Left renal cortex interstitium (tissue), 4 donors: Measurements from ENCODE around the gene BOD1L2. TPM values are rescaled to one million over a fixed set of nuclear protein-coding genes. Genes with fewer than 3 reads are reported as not detected.

ENCODE experiments used
- DNase-seq, 4 donors: peaks; one replicate each; pipeline ENCODE4 v3.0.0-alpha.2; 2013; ENCODE audit warnings: low read depth in 4 of 4, low spot score in 2 of 4, missing footprints in 1 of 4
- polyA plus RNA-seq, 4 donors: library from polyadenylated mRNA; unstranded; fragments of 120-200 nt; gene quantifications; one replicate each; pipeline ENCODE4 v1.2.1, GENCODE V29; 2013; ENCODE audit not compliant: insufficient read length in 4 of 4

BOD1L2 gene
- not detected for polyA plus RNA-seq

- DNase-seq: no peak
These were observed at the start of gene BOD1L2 for GRCh38 chr18:57146956-57147636. TSS of gene BOD1L2 (plus strand) at chr18:57147087. CDS start at chr18:57147313, 226 bp downstream.

DNA sequence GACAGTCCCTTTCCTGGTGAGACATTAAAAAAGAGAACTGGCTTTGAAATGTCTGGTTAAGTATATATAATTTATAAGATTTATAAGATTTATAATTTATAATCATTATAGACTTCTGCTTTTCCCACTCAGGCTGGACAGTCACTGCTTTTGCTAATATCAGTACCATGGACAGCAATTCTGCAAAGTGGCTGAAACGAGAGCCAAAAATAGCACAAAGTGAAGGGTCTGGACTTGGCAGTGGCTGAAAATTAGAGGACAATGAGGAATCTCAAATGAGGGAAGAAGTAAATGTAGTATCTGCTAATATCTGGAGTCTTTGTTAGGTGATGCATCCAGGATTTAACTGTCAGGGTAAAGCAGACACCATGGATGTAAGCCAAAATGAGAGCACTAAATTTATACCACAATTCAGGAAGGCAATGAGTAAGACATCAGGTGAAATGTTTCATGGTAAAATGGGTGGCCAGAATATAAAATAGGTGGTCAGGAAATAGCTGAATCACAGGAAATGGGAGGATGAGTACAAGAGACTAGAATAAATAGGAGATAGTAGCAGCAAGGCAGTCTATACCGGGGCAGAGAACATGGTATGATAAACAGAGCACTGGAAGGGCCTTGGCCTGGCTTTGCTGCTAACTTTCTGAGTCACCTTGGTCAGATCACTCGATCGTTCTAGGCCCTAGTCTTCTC, 39.6 kb upstream of the BOD1L2 start:
- peak; percentile 21 to 59 (median 36) for DNase-seq

DNA sequence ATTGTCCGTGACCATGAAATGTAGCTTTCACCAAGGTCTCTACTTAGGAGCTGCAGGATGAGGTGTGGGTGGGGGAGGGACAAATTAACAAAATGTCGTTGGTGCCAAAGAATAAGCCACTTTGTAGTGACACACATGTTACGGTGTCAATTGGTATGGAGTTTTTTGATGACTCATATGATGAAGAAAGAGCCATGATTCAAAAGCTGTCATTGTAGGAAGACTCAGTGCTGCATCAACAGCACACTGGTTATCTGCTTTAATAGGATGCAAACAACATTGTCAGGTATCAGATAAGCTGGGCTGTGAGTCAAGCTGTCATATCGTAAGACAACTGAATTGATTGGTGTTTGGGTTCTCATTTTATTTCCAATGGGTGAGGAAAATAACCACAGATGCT, 36.6 kb upstream of the BOD1L2 start:
- DNase-seq: no peak

DNA sequence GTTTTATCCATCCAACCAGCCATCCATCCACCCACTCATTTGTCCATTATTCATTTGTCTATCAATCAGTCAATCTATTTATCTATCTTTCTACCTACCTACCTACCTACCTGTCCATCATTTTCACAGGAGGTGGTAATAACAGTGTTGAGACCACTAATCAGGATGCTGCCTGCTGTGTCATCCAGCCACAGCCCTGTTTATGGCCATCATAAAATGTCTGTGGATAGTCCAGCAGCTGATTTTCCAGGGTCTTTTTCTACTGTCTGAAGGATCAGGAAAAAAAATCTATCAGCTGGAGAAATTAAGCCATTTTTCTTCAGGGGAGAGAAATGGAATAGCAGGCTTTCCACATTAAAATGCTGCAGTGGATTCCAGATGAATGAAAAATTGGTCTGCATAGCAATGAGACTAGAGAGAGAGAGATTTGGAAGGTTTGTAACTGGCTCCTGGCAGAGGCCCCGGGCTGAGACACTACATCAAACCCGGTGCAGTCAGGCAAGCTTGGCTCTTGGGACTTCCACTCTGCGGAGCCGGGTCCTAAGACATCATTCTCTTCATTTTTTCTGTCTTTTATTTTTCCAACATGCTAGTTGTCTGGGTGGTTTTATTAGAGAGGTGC, 33.0 kb upstream of the BOD1L2 start:
- DNase-seq: no peak

DNA sequence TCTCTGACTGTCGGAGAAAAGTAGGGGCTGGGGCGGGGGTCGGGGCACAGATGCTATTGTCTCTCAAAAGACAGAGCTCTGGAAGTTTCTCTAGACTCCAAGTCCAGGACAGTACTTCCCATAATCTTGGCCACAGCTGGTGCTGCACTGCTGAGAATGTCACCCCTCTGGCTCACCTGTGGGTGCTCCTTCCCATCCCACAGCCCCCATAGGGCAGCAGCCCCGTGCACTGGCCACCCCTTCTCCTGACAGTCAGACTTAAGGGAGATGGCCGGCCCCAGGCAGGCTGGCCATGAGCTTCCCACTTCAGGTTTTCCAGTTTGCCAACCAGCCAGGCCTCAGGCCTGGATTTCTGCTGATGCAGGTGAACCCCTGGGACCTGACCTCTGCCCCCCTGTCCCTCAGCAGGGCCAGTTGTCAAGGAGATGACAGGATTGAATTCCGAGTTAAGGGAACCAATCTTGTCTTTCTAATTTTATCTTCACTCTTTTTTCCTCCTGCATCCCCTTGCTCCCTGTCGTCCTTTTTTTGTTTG, 30.2 kb upstream of the BOD1L2 start:
- no peak for DNase-seq

GRCh38 chr18:57121542-57122112, 25.3 kb upstream of the BOD1L2 start:
- DNase-seq: no peak

- DNase-seq: no peak
These were observed 23.9 kb upstream of the BOD1L2 start for GRCh38 chr18:57122936-57123510.

DNA sequence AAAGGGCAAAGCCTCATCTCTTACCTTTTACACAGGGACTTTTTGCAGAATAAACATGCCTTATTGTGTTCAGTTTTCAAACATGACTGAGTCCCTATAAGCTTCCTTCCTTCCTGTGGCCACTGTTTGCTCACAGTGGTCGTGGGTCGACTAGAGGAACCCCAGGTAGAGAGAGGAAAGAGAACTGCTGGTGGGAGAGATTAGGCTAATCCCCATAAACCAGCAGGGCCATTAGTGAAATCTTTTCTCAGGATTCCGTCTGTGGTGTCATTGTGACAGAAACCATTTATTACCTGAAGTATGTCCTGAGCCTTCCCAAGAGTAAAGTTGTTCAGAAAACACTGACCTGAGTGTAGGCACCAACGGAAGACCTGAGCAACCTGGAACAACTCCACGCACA, 21.3 kb upstream of the BOD1L2 start:
- DNase-seq: no peak

DNA sequence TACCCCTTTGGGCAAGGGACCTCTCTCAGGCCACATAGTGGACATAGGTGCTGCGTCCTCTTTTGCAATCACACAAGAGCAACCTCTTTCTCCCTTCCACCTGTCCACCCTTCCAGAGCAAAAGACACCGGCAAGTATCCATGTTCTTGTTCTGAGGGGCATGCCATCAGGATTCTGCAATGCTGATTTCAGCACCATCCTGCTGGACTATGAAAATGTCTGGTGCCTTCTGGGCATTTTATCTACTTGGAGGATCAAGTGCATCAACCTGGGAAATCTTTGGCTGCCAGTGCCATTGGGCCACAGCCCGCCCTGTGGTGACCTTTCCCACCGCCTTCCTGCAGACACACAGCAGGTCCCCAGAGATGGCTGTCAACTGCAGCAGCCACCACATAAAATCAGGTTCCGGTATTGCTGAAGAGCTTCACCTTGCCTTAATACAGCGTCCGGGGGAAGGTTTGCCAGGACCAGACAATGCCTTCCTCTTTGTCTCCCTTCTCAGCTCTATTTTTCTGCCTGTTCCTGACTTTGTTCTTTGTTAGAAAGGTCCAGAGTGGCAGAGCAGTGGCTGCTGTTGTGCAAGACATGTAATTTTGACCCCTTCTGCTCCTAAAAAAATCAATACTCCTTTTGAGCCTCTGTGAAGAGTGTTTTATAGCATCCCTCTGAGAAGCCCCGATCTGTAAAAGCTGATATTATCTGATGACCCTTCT, 18.5 kb upstream of the BOD1L2 start:
- no peak for DNase-seq

DNA sequence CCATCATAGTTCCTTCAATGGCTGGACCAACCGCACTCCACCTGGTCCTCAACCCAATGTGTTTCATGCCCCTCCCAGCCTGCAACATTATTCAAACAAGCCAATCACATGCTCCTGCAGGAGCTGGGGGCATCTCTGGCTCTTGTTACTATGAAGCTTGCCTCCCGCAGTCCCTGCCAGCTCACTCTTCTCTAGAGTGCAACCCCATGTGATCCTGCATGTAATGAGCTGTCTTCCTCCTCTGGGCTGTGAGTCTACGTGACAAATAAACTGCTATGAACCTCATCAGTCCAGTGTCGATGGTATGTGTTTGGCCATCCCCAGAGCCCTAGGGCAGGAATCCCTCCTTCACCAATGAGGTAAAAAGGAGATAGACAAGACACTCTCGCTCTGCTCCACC, 15.8 kb upstream of the BOD1L2 start:
- no peak for DNase-seq

DNA sequence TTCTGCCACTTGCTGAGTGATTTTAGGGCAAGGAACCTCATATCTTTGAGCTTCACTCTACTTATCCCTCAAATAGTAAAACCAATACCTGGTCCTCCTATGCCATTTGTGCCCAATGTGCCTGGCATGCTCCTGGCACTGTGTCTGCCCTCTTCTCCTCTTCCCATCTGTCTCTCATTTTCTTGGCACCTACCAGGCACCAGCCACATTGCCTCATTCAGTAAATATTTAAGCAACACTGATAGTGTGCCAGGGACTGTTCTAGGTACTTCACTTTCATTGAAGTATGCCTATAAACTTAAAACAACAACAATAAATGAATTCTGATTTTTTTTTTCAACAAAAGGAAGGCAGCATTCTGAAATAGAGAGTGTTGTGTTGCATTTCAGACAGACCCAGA, 15.1 kb upstream of the BOD1L2 start:
- DNase-seq: no peak

DNA sequence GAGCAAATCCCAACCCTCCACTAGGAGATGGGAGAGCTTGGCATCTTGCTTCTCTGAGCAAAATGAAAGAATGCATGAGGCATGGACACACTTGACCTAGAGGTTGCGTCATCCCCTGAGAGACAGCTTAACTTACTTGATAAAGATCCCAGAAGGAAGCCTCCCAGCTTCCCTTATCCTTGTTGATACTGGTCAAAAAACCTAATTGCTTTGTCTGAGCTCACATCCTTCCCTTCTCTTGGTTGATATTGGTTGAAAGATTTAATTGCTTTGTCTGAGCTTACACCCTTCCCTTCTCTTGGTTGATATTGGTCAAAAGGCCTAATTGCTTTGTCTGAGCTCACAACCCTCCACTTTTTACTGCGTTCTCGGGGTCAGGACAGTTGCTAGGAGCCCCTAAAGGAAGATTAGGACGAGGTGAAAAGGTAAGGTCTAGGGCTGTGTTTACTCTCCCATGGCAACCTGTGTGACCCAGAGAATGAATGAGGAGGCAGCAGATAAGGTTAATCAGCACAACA, 12.2 kb upstream of the BOD1L2 start:
- DNase-seq: no peak

DNA sequence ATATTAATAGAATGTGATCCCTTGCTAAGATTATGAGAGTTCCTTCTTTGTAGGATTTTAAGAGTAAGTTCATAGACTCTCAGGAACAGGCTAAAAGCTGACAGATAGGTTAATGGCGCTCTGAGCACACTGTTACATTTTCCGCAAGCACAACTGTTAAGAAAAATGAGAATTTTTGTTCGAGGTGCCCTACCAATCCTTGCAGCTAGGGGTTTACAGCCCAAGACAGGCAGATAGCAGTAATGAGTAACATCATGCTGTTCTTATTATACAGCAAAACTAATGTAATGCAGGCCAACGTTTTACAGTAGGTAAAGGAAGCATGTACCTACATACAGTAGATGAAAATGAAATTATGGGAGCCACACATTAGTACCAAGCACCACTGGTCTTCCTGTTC, 11.2 kb upstream of the BOD1L2 start:
- no peak for DNase-seq

DNA sequence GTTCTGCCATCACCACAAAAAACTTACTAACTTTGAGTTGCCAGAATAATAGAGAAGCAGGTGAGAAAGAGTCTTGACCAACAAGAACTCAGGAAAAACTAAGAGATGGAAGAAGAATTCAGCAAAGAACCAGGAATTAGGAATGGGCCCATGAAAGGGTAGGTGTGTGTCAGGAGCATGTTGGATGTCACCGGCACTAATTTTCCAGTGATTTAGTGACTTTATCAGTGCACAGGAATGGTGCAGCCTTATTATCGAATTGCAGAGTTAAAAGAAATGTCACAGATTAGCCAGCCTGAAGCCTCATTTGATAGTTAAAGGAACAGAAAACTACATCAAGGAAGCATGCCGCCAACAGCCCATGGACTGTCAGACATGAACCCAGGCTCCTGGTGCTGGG, 9.0 kb upstream of the BOD1L2 start:
- DNase-seq: no peak

DNA sequence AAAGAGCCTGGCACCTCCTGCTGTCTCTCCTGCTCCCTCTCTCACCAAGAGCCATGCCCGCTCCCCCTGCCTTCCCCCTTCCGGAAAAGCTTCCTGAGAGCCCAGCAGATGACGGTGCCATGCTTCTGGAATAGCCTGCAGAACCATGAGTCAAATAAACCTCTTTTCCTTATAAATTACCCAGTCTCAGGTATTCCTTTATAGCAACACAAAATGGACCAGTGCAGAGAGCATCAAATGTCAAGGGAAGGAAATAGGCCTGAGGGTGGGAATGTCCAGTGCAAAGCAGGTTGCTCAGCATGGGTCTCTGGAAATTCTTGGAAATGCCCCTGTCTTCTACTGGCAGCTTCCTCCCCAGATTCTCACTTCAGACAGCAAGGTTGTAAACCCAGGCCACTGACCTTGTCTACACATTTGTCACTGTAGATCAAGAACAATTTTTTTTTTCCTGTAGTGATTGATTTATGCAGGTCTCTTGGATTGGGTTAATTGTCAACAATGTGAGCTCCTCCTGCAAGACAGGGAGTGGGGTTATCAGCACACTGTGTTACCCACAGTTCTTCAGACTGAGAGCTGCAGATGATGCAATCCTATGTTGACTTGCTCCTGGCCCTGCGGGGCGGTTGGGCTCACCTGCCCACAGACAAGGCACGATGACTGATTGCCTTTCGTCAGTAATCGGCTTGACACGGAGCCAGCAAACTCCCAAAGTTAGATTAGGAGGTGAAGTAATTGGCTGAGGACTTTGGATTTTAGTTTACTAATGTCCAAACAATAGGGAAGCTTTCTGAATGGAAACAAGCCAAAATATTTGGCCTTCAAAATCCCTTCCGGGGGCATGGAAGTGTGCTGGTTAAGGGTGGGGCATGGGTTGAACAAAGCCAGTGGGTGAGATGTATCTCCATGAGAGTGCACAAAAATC, 5.4 kb upstream of the BOD1L2 start:
- DNase-seq: no peak

GRCh38 chr18:57142324-57142723, 4.6 kb upstream of the BOD1L2 start:
- no peak for DNase-seq

DNA sequence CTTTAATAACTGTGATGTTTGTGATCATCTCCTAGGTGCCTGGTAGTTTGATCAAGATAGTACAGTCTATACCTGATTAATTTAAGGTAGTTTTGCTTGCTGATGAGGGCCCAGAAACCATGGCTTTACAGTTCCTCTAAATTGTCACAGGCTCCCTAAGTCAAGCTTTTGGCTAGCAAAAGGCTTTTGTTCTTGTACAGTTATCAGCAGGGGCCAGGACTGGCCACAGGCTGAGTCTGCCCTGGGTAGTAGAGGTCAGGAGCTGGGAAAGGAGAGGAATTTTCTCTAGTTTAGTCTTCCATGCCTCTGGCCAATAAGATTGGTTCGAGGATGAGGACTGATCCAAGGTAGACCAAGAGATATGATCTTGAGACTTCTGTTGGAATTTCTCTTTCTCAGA, 3.6 kb upstream of the BOD1L2 start:
- DNase-seq: no peak

GRCh38 chr18:57148263-57148662, 1.4 kb downstream of the BOD1L2 start:
- no peak for DNase-seq

GRCh38 chr18:57149051-57149450, 2.2 kb downstream of the BOD1L2 start:
- DNase-seq: no peak
